H1 (cell line): ENCODE results near the gene DKK3. TPM values are rescaled to one million over a fixed set of nuclear protein-coding genes. Genes with fewer than 3 reads are reported as not detected.

Experiments
- CREB1 ChIP-seq: IDR thresholded peaks from 2 replicates; pipeline ENCODE4 v1.6.1; 2012; ENCODE audit warnings: inconsistent platforms
- KDM5A ChIP-seq: fragments of 200-600 bp; IDR thresholded peaks from 2 replicates; pipeline ENCODE4 v1.7.1; 2012; ENCODE audit warnings: mild to moderate bottlenecking, low read length, inconsistent platforms, mixed read lengths
- MAFK ChIP-seq: IDR thresholded peaks from 2 replicates; pipeline ENCODE4 v1.6.1; 2012; ENCODE audit warnings: low read depth, mild to moderate bottlenecking, improper control_type of control experiment, low read length
- POLR2A ChIP-seq, 2 experiments: IDR thresholded peaks; 1 replicate in 1 of 2; 2 replicates in 1 of 2; pipeline ENCODE4 v1.6.1; 2011; ENCODE audit warnings: low read depth in 2 of 2, low read length in 2 of 2, mild to moderate bottlenecking in 2 of 2; ENCODE audit errors: control extremely low read depth in 1 of 2
- SRF ChIP-seq: IDR thresholded peaks from 2 replicates; pipeline ENCODE4 v1.6.1; 2011; ENCODE audit warnings: mild to moderate bottlenecking, low read depth, low read length, moderate library complexity
- polyA plus RNA-seq, 7 experiments: library from polyadenylated mRNA; depleted of rRNA in 3 of 7; stranded (reverse) in 5 of 7; unstranded in 2 of 7; fragments of >200 nt in 5 of 7; fragments of 200-250 nt in 2 of 7; gene quantifications; 1 replicate in 5 of 7; 2 replicates in 1 of 7; 4 replicates in 1 of 7; pipeline versions ENCODE4 v1.2.1 to v1.2.3, GENCODE V29; 2011 to 2013; ENCODE audit warnings: missing spikeins in 2 of 7, mixed read lengths in 2 of 7
- total RNA-seq: library from RNA; stranded (reverse); fragmentation: NEBNext Ultra II Directional; extraction: Animal tissue kit (Norgen Biotek cat#: 25700); gene quantifications from 2 replicates; pipeline ENCODE4 v1.2.1, GENCODE V29; 2021
- TF ChIP-seq, protein P1 (sequence below): fragments of 300-600 bp; sonication (generic); IDR thresholded peaks from 2 replicates; pipeline ENCODE4 v1.7.1; 2012; ENCODE audit warnings: low read length, moderate library complexity, mild to moderate bottlenecking, inconsistent platforms; ENCODE audit not compliant: insufficient replicate concordance

The DKK3 gene
- total and polyA plus RNA-seq, 2 of the 8 experiments (the other 6 are each of a cell fraction or from before 2014, with no cell fraction given): 30.0 to 40.1 TPM

DNA sequence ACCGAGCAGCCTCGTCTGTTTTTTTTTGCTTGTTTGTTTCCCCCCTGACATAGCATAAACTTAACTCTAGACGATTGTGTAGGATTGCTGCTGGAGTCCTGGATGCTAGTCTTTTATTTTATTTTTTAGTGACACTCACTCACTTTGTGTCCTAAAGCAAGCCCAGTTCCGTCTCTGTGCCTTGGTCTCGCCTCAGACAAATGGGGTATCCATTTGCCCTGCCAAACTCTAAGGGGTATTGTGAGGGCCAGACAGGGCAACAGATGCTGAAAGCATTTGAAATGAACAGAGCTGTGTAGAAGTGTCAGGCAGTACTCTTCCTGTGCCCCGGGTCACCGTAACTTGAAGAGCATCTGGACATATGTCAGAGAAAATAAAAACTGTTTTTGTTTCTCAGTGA, 34.8 kb upstream of the DKK3 start (continued):
- TF ChIP-seq, protein P1, sequence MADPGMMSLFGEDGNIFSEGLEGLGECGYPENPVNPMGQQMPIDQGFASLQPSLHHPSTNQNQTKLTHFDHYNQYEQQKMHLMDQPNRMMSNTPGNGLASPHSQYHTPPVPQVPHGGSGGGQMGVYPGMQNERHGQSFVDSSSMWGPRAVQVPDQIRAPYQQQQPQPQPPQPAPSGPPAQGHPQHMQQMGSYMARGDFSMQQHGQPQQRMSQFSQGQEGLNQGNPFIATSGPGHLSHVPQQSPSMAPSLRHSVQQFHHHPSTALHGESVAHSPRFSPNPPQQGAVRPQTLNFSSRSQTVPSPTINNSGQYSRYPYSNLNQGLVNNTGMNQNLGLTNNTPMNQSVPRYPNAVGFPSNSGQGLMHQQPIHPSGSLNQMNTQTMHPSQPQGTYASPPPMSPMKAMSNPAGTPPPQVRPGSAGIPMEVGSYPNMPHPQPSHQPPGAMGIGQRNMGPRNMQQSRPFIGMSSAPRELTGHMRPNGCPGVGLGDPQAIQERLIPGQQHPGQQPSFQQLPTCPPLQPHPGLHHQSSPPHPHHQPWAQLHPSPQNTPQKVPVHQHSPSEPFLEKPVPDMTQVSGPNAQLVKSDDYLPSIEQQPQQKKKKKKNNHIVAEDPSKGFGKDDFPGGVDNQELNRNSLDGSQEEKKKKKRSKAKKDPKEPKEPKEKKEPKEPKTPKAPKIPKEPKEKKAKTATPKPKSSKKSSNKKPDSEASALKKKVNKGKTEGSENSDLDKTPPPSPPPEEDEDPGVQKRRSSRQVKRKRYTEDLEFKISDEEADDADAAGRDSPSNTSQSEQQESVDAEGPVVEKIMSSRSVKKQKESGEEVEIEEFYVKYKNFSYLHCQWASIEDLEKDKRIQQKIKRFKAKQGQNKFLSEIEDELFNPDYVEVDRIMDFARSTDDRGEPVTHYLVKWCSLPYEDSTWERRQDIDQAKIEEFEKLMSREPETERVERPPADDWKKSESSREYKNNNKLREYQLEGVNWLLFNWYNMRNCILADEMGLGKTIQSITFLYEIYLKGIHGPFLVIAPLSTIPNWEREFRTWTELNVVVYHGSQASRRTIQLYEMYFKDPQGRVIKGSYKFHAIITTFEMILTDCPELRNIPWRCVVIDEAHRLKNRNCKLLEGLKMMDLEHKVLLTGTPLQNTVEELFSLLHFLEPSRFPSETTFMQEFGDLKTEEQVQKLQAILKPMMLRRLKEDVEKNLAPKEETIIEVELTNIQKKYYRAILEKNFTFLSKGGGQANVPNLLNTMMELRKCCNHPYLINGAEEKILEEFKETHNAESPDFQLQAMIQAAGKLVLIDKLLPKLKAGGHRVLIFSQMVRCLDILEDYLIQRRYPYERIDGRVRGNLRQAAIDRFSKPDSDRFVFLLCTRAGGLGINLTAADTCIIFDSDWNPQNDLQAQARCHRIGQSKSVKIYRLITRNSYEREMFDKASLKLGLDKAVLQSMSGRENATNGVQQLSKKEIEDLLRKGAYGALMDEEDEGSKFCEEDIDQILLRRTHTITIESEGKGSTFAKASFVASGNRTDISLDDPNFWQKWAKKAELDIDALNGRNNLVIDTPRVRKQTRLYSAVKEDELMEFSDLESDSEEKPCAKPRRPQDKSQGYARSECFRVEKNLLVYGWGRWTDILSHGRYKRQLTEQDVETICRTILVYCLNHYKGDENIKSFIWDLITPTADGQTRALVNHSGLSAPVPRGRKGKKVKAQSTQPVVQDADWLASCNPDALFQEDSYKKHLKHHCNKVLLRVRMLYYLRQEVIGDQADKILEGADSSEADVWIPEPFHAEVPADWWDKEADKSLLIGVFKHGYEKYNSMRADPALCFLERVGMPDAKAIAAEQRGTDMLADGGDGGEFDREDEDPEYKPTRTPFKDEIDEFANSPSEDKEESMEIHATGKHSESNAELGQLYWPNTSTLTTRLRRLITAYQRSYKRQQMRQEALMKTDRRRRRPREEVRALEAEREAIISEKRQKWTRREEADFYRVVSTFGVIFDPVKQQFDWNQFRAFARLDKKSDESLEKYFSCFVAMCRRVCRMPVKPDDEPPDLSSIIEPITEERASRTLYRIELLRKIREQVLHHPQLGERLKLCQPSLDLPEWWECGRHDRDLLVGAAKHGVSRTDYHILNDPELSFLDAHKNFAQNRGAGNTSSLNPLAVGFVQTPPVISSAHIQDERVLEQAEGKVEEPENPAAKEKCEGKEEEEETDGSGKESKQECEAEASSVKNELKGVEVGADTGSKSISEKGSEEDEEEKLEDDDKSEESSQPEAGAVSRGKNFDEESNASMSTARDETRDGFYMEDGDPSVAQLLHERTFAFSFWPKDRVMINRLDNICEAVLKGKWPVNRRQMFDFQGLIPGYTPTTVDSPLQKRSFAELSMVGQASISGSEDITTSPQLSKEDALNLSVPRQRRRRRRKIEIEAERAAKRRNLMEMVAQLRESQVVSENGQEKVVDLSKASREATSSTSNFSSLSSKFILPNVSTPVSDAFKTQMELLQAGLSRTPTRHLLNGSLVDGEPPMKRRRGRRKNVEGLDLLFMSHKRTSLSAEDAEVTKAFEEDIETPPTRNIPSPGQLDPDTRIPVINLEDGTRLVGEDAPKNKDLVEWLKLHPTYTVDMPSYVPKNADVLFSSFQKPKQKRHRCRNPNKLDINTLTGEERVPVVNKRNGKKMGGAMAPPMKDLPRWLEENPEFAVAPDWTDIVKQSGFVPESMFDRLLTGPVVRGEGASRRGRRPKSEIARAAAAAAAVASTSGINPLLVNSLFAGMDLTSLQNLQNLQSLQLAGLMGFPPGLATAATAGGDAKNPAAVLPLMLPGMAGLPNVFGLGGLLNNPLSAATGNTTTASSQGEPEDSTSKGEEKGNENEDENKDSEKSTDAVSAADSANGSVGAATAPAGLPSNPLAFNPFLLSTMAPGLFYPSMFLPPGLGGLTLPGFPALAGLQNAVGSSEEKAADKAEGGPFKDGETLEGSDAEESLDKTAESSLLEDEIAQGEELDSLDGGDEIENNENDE: no peak
- no peak for TF ChIP-seq KDM5A
- TF ChIP-seq MAFK: no peak
- no peak for TF ChIP-seq SRF
- no peak for TF ChIP-seq CREB1
- no peak for TF ChIP-seq POLR2A (IDR thresholded peaks at IDR 0.05; ENCODE audit: control extremely low read depth in 1 of 2, low read depth in 2 of 2, low read length in 2 of 2)
